HepG2 (cell line): ENCODE measurements around the gene ITGA2.

Experiments
- MAZ ChIP-seq, 2 experiments: sonication (generic) in 1 of 2; formaldehyde crosslinking in 1 of 2; IDR thresholded peaks; 2 replicates each; pipeline versions ENCODE4 v1.5.0 to v1.6.1; 2012 to 2020; ENCODE audit warnings: low read depth in 2 of 2, mild to moderate bottlenecking in 2 of 2, borderline replicate concordance in 1 of 2, improper control_type of control experiment in 1 of 2, low read length in 1 of 2, missing genetic modification reagents in 1 of 2, moderate library complexity in 1 of 2
- YY1 ChIP-seq: IDR thresholded peaks from 2 replicates; pipeline ENCODE4 v1.6.1; 2011; ENCODE audit warnings: low read length, low read depth, moderate library complexity, mild to moderate bottlenecking; ENCODE audit not compliant: insufficient read depth, insufficient replicate concordance

- TF ChIP-seq YY1, result no peak
- TF ChIP-seq MAZ (IDR thresholded peaks at IDR 0.05; ENCODE audit: borderline replicate concordance, low read depth, low read length), result no peak
- no peak for TF ChIP-seq MAZ (CRISPR knock-in tag; IDR thresholded peaks at IDR 0.05; ENCODE audit: low read depth)
Observed at GRCh38 chr5:52947851-52948250, 41.3 kb upstream of the ITGA2 start.
